GM21717 (cell line): ENCODE results near the gene MYCL.
"Not testable (repeated sequence)": the region's sequence is repeated elsewhere in the genome, so short reads cannot be mapped to it uniquely, and the experiment has no call there.

Experiments
- ATAC-seq: cut with Tn5 transposase; IDR thresholded peaks from one replicate; pipeline ENCODE4 v1.9.1; 2021; ENCODE audit warnings: mild to moderate bottlenecking, moderate library complexity; ENCODE audit not compliant: unreplicated experiment

Gene MYCL

DNA sequence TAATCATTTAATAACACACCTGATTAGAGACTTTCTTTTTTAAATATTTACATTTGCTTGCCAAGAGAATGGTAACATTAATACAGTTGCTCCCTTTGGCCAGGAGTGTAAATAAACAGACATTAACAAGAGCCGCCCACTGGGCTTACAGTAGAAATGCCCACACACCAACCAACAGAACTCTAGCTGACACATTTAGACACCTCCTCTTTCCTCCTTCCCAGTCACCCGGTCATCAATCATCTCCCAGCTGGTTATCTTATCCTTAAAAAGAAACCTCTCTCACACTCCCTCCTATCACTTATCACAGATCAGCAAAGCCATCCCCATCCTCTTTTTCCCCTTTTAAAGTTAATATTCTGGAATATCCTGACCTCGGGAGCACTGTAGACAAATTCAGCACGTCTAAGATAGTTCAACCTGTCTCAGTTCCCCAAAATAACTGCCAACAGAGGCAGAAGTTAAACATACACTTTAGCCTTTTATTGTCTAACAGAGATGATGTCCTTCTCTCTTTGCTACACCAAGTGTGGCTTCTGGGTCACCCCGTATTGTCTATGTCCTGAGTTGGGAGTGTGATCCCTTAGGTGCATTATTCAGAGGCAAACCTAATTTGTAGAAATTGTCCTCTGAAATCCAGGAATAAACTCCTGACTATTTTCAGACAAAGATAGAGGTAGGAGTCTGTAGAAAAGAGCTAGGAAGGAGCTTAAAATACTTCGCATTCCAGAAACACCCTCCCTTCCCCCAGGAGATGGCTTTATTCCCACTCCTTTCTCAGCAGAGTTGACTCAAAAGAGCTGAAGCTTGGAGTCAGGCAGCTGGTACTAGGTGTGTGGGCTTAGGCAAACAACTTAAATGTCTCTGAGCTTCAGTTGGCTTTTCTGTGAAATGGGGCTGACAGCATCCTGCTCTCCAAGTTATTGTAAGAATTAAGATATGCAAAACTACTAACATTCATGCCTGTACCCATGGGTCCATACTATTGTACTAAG is 8.8 kb downstream of the MYCL start:
- ATAC-seq: no peak

GRCh38 chr1:39890880-39891279 is 10.8 kb downstream of the MYCL start:
- no peak for ATAC-seq

DNA sequence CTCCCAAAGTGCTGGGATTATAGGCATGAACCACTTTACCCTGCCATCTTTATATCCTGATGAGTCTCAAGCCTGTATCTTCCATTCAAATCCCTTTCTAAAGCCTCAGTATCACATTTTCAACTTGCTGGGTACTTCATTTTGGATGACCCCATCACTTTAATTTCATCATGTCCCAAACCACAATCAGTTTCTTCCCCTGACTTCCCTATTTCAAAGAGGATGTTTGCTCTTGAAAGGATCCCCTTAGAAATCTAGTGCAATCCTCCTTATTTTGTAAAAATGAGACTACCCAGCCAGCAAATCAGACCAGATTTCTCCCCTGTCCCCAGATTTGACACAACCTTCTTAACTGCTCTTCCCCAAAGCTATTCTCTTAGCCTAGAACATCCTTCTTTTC is 11.4 kb downstream of the MYCL start:
- ATAC-seq: no peak

GRCh38 chr1:39886757-39887231 is 14.9 kb downstream of the MYCL start:
- ATAC-seq: no peak

DNA sequence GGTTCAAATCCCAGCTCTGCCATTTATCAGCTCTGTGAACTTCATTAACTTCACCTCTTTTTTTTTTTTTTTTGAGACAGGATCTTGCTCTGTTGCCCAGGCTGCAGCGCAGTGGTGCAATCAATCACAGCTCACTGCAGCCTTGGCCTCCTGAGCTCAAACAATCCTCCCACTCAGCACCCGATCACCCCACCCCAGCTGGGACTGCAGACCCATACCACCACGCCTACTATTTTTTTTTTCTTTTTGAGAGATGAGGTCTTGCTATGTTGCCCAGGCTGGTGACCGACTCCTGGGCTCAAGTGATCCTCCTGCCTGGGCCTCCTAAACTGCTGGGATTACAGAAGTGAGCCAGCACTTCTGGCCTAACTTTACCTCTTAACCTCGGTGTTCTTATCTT is 16.2 kb downstream of the MYCL start:
- no peak for ATAC-seq

DNA sequence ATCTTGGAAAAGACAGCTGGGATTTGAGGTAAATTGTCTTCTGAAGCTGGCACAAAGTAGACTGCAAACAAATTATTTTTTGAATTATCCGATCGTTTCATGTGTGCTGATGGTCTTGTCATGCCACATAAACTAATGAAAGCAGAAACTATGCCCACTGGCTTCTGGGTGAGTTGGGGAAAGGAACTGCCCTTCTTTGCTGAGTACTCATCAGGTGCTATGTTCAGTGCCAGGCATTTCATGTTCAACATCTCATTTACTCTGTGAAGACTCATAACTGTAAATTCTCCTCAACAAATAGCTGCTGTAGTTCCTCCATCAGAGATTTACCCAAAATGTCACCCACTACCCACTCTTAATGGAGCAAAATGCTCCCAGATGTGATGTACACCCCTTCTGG is 19.6 kb downstream of the MYCL start:
- ATAC-seq: no peak

- ATAC-seq: no peak
Observed at GRCh38 chr1:39877980-39878956, 23.4 kb downstream of the MYCL start.

DNA sequence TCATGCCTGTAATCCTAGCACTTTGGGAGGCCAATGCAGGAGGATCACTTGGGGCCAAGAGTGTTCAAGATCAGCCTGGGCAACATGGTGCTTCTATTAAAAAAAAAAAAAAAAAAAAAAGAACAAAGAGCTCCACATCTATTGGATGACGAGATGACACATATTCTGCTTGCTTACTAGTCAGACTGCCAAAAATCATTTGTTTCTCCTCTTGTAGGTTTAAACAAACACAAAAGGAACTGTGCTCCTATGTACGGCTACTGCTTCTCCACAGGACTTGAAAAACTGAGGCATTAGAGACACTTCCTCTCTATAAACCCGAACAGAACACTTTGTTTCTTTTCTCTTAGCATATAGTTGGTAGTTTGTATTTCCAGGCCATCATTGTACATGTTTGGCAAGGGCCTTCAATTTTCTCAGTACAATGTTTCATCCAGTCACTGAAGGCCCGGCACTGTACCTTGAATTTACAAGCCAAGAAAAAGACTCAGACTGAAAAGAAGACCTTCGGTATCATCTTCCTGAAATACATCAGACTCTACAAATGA is 24.4 kb downstream of the MYCL start:
- ATAC-seq: no peak

DNA sequence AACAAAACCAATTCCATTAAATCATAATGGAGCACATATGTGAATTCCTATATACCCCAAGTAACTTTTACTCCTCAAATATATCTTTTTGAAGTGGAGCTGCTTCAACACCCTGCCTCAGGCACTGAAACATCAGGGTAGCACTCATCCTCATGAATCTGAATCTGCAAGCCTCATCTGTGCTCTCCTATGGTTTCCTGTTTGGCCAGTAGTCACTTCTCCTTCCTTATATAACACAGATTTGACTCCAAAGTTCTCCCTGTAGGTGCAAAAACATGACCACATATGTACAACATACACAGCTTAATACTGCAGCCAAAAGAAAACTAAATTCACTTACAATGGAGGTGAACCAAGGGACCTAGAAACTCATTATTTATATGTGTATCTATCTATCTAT is 25.6 kb downstream of the MYCL start:
- ATAC-seq: no peak

DNA sequence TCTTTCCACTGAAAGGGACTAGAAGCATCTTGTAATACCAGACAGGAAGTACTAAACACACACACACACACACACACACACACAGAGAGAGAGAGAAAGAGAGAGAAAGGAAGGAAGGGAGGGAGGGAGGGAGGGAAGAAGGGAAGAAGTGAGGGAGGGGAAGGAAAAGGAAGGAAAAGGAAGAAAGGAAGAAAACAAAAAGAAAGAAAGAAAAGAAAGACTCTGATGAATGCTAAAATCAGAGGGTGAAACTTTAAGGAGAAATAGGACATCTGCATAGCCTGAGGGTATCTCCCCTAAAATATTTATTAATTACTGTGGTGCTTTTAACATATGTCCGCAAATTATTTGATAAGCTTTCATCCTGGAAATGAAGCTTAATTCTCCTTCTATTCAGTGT is 29.0 kb downstream of the MYCL start:
- no peak for ATAC-seq

- no peak for ATAC-seq
Observed at GRCh38 chr1:39871796-39872195, 29.9 kb downstream of the MYCL start.

DNA sequence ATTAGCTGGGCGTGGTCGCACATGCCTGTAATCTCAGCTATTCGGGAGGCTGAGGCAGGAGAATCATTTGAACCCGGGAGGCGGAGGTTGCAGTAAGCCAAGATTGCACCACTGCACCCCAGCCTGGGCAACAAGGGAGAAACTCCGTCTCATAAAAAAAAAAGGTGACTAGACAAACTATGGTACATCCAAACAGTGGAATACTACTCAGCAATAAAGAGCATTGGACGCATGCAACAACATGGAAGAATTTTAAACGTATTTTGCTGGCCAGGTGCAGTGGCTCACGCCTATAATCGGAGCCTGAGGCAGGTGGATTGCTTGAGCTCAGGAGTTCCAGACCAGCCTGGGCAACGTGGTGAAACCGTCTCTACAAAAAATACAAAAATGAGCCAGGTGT is 30.7 kb downstream of the MYCL start:
- ATAC-seq: not testable (repeated sequence)

DNA sequence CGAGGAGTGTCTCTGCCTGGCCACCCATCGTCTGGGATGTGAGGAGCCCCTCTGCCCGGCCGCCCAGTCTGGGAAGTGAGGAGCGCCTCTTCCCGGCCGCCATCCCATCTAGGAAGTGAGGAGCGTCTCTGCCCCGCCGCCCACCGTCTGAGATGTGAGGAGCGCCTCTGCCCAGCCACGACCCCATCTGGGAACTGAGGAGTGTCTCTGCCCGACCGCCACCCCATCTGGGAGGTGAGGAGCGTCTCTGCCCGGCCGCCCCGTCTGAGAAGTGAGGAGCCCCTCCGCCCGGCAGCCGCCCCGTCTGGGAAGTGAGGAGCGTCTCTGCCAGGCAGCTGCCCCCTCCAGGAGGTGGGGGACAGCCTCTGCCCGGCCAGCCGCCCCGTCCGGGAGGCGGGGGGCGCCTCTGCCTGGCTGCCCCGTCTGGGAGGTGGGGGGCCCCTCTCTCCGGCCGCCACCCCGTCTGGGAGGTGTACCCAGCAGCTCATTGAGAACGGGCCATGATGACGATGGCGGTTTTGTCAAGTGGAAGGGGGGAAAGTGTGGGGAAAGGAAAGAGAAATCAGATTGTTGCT is 32.1 kb downstream of the MYCL start:
- not testable (repeated sequence) for ATAC-seq

DNA sequence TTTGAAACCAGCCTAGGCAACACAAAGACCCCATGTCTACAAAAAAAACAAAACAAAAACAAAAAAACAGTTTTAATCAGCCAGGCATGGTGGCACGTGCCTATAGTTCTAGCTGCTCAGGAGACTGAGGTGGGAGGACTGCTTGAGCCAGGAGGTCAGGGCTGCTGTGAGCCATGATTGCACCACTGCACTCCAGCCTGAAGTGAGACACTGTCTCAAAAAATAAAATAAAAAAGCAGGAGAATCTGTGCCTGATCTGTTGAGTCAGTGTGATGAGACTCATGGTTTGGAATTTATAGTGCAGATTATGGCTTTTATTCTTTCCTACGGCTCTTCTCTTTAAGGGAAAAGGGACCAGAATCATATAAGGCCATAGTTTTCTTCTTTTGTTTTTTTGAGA is 35.0 kb downstream of the MYCL start:
- no peak for ATAC-seq

DNA sequence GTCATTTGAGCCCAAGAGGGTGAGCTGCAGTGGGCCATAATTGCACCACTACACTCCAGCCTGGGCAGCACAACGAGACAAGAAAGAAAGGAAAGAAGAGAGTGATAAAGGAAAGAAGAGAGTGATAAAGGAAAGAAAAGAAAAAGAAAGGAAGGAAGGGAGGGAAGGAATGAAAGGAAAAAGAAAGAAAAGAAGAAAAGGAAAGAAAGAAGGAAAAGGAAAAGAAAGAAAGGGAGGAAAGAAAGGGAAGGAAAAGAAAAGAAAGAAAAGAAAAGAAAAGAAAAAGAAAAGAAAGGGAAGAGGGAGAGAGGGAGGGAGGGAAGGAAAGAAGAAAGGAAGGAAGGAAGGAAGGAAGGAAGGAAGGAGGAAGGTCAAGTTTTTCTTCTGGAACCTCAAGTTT is 36.0 kb downstream of the MYCL start:
- ATAC-seq: no peak

- no peak for ATAC-seq
Observed at GRCh38 chr1:39863177-39863576, 38.5 kb downstream of the MYCL start.

- no peak for ATAC-seq
Observed at GRCh38 chr1:39861003-39861402, 40.7 kb downstream of the MYCL start.

GRCh38 chr1:39859859-39860812 is 41.6 kb downstream of the MYCL start:
- ATAC-seq: no peak

- ATAC-seq: no peak
Observed at GRCh38 chr1:39858315-39858714, 43.4 kb downstream of the MYCL start.
